GM10266 (cell line): ENCODE results near the gene DPF3.

Experiments used
- DNase-seq: peaks from one replicate; pipeline ENCODE4 v3.0.0; 2012; ENCODE audit errors: extremely low spot score
- CTCF ChIP-seq: IDR thresholded peaks from 2 replicates; pipeline ENCODE4 v1.5.1; 2012; ENCODE audit warnings: mild to moderate bottlenecking, low read depth; ENCODE audit not compliant: control insufficient read depth, insufficient read depth; ENCODE audit errors: missing control alignments

DPF3 gene

GRCh38 chr14:72917094-72917802 lies 23.3 kb upstream of the DPF3 start:
- no peak for DNase-seq
- TF ChIP-seq CTCF, result no peak

GRCh38 chr14:72916174-72916573 lies 22.3 kb upstream of the DPF3 start:
- no peak for DNase-seq
- TF ChIP-seq CTCF, result no peak

GRCh38 chr14:72913809-72914208 lies 19.9 kb upstream of the DPF3 start:
- no peak for TF ChIP-seq CTCF
- no peak for DNase-seq

GRCh38 chr14:72909163-72909562 lies 15.3 kb upstream of the DPF3 start:
- DNase-seq, result no peak
- TF ChIP-seq CTCF, result no peak

- DNase-seq, result no peak
- no peak for TF ChIP-seq CTCF
These were observed 14.0 kb upstream of the DPF3 start for GRCh38 chr14:72907886-72908285.

GRCh38 chr14:72906879-72907278 lies 13.0 kb upstream of the DPF3 start:
- TF ChIP-seq CTCF, result no peak
- DNase-seq, result no peak

- TF ChIP-seq CTCF, result no peak
- DNase-seq, result no peak
These were observed 12.4 kb upstream of the DPF3 start for GRCh38 chr14:72906316-72906715.
